HG03095 (cell line): ENCODE data around the gene BAZ1B.
"Not testable (repeated sequence)": the region's sequence is repeated elsewhere in the genome, so short reads cannot be mapped to it uniquely, and the experiment has no call there.

Experiments used
- ATAC-seq: cut with Tn5 transposase; IDR thresholded peaks from one replicate; pipeline ENCODE4 v1.9.1; 2021; ENCODE audit warnings: moderate library complexity; ENCODE audit not compliant: unreplicated experiment

BAZ1B gene, protein sequence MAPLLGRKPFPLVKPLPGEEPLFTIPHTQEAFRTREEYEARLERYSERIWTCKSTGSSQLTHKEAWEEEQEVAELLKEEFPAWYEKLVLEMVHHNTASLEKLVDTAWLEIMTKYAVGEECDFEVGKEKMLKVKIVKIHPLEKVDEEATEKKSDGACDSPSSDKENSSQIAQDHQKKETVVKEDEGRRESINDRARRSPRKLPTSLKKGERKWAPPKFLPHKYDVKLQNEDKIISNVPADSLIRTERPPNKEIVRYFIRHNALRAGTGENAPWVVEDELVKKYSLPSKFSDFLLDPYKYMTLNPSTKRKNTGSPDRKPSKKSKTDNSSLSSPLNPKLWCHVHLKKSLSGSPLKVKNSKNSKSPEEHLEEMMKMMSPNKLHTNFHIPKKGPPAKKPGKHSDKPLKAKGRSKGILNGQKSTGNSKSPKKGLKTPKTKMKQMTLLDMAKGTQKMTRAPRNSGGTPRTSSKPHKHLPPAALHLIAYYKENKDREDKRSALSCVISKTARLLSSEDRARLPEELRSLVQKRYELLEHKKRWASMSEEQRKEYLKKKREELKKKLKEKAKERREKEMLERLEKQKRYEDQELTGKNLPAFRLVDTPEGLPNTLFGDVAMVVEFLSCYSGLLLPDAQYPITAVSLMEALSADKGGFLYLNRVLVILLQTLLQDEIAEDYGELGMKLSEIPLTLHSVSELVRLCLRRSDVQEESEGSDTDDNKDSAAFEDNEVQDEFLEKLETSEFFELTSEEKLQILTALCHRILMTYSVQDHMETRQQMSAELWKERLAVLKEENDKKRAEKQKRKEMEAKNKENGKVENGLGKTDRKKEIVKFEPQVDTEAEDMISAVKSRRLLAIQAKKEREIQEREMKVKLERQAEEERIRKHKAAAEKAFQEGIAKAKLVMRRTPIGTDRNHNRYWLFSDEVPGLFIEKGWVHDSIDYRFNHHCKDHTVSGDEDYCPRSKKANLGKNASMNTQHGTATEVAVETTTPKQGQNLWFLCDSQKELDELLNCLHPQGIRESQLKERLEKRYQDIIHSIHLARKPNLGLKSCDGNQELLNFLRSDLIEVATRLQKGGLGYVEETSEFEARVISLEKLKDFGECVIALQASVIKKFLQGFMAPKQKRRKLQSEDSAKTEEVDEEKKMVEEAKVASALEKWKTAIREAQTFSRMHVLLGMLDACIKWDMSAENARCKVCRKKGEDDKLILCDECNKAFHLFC (N-terminal part only)

DNA sequence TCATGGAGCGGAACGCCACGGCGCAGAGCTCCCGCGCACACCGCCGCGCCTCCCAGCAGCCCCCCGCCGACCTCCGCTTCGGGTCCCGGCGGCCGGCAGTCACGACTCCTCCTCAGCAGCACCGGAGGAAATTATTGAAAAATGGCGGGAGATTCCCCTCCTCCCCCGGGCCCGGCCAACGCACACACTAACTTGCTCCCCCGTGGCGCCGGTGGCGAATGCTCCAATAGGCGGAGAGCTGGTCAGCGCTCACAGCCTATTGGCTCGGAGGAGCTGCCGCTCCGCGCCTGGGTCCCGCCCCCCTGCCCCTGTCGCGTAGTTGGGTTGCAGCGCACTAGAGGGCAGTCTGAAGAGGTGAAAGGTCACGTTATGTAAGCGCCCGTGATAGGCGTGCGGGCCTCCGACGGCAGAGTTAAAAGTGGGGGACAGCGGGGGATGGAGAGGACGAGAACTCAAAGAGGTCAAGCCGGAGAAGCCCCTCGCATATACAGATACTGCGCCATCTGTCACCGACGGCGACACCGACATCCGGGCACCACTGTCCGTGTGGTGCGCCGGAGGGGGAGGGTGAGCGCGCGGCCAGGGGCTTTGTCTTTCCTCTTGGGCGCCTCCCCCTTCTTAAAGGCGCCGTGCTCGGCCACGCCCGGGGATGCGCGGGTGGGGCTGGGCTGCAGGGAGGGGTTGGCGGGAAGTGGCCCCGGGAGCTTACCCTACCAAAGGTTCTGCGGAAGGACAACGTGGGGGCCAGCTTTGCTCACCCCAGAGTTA, at the start of gene BAZ1B:
Gene BAZ1B (minus strand): TSS at position 189 of the 768 bp plus-strand sequence. CDS start 360 bp downstream, outside the sequence.
- ATAC-seq = peak; percentile 72

DNA sequence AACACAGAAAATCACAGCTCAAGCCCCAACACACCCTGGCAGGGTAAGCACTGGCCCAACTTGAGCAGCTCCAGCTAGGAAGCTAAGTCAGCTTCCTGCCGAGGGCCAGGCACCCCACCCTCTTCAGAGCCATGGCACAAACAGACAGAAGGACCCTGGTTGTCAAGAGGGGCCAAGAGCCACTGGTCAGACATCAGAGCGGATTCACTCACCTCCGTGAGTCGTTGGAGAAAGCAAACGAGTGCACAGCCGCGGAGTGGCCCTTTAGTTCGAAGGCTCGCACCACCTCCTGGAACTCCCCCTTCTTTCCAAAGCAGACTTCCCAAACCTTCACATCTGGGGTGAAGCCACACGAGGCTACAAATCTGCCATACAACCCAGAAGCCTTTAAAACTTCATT, 48.9 kb upstream of the BAZ1B start:
- ATAC-seq = no peak

DNA sequence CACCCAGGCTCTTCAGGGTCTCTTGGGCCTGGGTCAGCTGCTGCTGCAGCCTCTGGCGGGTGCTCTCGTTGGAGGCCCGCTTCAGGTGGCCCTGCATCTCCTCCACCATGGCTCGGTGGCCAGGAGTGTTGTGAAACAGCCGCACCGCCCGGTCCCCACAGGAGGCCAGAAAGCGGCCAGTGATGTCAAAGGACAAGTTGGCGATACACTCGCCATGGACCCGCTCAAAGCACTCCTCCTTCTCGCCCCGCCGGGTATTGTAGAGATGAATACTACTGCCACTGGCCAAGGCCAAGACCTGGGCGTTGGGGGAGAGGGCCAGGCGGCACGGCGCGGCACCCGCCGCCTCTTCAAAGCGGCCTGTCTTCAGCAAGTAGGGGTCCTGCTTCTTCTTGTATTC, 48.4 kb upstream of the BAZ1B start:
- no peak for ATAC-seq

DNA sequence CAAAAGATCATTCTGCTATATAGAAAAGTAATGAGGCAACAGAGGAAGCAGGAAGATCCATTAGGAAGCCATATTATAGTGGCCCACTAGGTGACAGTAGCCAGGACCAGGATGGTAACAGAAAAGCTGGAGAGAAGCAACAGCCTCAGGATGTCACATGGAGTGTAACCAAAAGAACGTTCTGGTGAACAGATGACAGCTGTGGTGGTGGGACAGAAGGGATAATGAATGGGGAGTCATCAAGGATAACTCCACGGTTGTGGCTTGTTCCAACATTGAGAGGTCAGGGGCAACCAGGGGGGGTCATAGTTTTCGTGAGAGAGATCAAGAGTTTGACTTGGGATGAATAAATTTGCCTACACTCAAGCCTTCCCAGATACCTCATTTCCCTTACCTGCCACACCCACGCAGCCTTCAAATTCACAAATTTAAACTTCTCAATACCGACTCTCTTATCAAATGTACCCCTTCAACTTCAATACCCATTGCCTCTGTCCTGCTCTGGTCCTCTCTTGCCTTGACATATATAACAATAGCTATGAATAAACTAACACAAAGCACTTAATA, 47.0 kb upstream of the BAZ1B start:
- ATAC-seq = no peak

DNA sequence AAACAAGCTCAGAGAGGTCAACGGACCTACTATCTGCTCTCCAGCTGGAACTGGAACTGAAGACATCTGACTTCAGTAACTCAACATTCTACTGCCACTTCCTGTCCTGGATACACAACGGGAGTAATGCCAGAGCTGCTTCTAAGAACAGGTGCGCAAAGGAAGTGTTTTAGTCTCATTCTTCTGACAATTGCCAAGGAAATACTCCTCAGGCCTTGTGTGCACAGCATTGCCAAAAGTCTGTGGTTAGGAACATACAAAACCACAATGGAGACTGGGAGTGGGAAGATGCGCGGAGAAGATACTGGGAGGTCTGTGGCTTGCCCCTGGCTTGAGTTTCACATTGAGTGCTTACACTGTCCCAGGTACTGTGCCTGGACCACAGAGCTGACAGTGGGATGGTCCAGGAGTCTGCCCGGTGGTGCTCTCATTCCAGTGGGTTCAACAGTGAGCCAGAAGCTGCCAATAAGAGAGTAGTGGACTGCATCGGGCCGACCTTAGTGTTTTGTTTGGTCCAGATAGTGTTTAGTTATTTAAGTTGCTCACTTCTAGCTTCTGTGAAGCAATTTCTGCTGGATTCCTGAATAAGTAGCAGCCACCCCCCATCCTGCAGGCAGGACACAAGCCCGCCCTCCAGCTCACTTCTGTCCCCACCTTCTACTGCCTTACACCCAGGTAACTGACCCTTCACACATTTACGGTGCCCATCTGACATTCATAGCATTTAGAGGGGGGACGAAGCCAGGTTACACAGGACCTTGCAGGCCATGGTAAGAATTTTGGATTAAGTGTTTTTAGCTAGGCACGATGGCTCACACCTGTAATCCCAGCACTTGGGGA, 46.0 kb upstream of the BAZ1B start:
- no peak for ATAC-seq

DNA sequence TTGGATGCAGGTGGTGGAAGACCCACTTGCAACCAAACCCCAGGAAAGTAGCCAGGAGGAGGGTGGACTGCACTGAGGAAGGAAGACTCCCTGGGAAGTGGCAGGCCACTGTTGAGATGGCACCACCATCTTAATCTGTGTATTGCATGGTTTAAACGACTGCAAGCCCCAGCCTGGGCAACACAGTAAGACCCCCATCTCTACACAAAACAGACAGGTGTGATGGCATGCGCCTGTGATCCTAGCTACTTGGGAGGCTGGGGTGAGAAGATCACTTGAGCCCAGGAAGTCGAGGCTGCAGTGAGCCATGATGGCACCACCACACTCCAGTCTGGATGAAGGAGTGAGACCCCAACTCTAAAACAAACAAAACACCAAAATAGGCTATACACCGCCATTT, 45.0 kb upstream of the BAZ1B start:
- no peak for ATAC-seq

DNA sequence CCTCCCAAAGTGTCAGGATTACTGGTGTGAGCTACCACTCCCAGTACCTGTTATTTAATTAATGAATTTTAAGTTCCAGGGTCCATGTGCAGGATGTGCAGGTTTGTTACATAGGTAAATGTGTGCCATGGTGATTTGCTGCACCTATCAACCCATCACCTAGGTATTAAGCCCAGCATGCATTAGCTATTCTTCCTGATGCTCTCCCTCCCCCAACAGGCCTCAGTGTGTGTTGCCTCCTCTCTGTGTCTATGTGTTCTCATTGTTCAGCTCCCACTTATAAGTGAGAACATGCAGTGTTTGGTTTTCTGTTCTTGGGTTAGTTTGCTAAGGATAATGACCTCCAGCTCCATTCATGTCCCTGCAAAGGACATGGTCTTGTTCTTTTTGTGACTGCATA, 44.3 kb upstream of the BAZ1B start:
- not testable (repeated sequence) for ATAC-seq

DNA sequence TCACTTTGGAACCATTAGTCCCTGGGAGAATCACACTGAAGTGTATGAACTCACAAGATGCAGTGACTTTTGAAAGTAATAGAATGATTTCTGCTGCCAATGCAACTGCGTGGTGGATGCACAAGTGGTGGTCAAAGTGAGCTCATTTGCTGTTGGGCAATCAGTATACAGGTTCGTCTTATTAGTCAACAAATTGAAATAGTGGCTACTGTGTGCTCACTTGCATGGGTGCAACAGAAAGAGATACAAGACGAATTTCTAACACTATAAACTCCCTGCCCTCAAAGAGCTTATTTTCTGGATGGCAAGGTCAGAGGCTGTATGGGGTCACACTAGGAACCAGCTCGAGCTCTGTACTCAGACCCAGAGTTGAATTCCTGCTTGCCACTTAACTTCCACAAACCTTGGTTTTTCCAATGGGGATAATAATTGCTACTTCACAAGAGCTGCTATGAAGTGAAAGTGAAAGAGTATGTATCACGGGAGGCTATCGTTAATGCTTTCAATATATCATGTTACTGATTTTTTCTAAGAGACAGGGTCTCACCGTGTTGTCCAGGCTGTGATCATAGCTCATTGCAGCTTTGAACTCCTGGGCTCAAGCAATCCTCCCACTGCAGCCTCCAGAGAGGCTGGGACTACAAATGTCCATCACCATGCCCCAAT, 43.7 kb upstream of the BAZ1B start:
- ATAC-seq = no peak

DNA sequence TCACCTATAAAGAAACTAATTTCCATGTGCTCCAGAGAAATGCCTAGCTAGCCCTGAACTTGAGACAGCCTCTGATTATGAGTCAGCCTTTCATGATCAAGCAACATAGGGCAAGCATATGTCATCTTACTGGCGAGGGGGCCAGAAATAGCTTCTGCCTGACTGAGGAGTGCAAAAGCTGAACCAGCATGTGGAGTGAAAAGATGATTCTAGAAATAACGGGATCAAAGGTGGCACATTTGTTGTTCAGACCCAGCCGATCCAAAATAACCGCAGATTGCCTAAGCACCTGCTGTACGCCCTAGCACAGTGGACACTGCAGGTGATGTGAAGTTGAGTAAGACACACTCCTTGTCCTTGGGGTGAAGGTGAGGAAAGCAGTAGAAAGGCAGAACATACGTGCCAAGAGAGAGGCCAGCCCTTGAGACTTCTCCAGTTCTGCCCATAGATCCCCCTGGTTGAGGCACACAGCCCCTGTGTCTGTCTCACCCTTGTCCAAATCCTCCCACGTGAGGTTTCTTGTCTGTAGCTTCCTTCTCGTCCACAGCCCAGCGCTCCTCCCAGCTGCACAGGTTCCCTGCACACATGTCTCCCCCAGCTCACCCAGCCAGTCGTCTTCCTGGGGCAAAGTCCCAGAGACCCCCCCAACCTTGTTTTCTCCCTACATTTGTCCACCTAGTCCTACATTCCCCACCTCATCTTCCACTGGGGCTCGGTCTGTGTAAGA, 38.2 kb upstream of the BAZ1B start:
- ATAC-seq = no peak

DNA sequence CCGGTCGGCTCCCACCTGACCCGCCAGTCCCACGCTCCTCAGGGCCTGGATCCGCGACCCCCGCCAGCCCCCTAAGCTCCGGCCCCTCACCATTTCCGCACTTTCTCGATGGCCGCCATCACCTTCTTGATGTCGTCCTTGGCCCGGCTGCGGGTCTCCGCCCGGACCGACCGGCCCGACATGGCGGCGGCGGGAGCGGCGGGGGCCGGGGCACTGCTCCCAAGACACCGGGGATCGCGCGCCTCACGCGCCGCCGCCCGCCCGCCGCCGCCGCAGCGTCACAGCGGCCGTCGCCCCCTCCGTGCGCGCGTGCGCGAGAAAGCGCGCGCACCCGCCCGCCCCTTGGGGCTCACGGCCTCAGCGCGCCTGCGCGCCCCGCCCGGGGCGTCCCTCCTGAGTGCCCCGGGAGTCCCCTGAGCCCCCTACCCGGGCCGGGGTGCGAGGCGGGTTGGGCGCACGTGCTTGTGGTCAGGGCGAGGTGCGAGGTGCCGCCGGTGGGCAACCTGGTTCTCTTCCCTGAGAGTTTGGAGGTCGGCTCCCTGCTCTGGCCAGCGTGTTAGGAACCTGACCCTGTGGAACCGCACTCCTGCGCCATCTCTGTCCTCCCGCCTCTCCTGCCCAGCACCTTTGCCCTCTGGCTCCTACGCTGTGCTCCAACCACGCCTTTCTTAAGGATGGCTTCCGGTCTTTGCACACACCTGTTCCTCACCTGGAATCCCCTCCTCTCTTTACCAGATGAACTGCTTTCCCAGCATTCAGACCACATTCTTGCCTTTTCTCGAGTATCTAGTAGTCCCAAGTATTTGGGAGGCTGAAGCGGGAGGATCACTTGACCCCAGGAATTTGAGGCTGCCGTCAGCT, 35.5 kb upstream of the BAZ1B start, which contains the start of gene BCL7B:
Gene BCL7B (minus strand): TSS at position 294 of the 861 bp plus-strand sequence. CDS start 112 bp downstream, at position 182.
- ATAC-seq = peak; percentile 43

DNA sequence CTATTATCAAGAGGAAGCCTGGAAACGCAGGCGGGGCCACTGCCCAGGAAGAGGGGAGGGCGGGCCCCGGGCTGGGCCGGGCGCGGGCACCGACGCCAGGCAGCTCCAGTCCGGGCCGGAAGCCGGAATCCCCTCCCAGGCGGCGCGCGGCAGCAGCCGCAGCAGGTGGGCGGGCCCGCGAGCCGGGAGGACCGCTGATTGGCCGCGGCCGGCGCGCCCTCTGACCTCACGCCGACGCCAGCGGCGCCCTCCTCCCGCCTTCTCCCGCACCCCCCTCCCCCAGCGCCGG, 35.0 kb upstream of the BAZ1B start:
- peak; percentile 86 for ATAC-seq

DNA sequence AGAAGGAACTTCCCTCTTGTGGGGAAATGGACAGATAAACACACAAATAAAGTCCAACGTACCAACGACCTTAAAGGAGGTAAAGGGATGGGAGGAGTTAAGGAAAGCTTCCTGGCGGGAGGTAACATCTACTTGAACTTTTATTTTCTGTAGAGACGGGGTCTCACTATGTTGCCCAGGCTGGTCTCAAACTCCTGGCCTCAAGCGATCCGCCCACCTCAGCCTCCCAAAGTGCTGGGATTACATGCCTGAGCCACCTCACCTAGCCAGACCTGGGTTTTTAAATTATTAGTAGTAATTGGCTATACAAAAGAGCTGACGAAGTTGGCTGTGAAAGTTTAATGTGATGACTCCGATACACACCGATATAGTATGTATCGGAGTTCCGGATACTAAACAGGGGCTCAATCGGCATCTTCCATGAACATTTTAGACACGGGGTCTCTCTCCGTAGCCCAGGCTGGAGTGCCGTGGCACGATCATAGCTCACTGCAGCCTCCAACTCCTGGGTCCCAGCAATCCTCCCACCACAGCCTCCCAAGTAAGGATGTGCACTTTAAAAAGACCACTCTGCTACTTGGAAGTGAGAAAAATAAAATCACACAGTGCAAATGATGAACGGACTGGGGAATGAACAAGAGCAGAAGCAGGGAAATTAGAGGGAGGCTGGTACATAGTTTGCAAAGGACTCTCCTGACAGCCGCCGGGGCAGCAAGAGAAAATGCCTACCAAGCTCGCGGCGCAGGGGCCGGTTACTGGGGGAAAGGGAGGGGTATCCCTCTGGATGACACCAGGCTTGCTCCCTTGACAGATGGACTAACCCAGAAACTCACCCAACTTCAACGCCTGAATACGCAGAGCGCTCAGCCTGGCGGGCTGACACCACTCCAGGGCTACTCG, 34.4 kb upstream of the BAZ1B start:
- ATAC-seq = no peak

DNA sequence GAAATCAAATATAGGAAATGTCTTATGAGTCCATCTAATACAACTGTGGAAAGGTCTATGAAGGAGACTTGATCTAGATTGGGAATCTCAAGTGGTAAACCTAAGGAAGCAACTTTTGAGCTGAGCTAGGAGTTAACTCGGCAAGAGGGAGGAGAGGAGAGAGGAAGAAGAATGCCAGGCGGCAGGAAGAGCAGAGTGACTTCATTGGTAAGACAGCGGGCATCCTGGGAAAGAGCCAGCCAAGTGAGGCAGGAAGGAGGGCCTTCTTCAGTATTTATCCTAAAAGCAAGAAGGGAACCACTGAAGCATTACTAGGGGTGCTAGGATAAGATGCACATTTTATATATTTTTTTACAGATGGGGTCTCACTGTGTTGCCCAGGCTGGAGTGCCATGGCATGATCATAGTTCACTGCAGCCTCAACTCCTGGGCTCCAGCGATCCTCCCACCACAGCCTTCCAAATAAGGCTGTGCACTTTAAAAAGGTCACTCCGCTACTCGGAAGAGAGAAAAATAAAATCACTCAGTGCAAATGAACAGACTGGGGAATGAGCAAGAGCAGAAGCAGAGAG, 33.4 kb upstream of the BAZ1B start:
- ATAC-seq = no peak

DNA sequence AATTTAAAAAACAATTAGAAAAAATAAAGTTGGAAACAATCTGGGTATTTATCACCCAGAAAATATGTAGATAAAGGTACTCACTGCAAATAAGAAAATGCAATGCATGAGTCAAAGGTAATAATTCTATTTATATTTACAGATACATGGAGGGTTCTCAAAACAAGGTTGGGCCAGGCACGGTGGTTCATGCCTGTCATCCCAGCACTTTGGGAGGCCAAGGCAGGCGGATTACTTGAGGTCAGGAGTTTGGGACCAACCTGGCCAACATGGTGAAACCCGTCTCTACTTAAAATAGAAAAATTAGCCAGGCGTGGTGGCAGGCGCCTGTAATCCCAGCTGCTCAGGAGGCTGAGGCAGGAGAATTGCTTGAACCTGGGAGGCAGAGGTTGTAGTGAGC, 28.0 kb upstream of the BAZ1B start:
- not testable (repeated sequence) for ATAC-seq

DNA sequence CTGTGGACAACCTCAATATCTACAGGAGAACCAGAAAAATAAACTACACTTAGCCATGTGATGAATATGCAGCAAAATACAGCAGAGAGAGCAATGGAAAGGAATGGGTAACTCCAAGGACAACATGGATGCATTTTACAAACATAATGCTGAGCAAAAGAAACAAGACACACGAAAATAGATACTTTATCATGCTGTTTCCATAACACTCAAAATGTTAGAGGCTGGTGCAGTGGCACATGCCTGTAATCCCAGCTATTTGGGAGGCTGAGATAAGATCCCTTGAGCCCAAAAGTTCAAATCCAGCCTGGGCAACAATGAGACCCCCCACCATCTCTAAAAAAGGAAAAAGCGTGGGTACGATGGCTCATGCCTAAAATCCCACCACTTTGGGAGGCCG, 27.1 kb upstream of the BAZ1B start:
- ATAC-seq = no peak

DNA sequence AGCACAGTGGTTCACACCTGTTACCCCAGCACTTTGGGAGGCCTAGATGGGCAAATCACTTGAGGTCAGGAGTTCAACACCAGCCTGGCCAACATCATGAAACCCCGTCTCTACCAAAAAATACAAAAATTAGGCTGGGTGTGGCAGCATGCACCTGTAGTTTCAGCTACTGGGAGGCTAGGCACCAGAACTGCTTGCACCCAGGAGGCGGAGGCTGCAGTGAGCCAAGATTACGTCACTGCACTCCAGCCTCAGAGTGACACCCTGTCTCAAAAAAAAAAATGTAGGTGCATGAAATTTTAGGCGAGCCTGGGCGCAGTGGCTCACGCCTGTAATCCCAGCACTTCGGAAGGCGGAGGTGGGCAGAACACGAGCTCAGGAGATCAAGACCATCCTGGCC, 25.7 kb upstream of the BAZ1B start:
- ATAC-seq = no peak
